Measurements from ENCODE around the gene APMAP. TPM values are rescaled to one million over a fixed set of nuclear protein-coding genes. Genes with fewer than 3 reads are reported as not detected.

Gene APMAP
- total RNA-seq, 2 donors from 2014 or later = 38.4 to 44.0 TPM

DNA sequence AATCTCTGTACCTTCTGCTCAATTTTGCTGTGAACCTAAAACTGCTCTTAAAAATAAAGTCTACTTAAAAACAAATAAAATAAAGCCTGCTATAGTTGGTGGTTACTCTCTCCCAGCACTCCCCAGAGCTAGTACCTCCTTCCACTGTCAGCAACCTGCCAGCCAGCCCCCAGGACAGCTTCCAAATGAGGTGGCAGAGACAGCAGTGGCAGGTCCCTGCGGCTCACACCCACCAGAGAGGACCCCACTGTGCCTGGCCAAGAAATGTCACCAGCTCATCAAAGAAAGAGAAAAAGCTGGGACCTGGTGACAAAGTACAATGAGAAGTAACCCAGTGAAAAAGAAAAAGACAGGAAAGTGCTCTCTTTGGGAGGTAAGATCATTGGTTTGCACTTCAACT lies 15.2 kb downstream of the APMAP start:
- H3K4me3 ChIP-seq = no peak overlapping the region
- TF ChIP-seq, protein P1, sequence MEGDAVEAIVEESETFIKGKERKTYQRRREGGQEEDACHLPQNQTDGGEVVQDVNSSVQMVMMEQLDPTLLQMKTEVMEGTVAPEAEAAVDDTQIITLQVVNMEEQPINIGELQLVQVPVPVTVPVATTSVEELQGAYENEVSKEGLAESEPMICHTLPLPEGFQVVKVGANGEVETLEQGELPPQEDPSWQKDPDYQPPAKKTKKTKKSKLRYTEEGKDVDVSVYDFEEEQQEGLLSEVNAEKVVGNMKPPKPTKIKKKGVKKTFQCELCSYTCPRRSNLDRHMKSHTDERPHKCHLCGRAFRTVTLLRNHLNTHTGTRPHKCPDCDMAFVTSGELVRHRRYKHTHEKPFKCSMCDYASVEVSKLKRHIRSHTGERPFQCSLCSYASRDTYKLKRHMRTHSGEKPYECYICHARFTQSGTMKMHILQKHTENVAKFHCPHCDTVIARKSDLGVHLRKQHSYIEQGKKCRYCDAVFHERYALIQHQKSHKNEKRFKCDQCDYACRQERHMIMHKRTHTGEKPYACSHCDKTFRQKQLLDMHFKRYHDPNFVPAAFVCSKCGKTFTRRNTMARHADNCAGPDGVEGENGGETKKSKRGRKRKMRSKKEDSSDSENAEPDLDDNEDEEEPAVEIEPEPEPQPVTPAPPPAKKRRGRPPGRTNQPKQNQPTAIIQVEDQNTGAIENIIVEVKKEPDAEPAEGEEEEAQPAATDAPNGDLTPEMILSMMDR (IDR thresholded peaks at IDR 0.05) = no peak
- no peak for ATAC-seq (ENCODE audit: insufficient number of reproducible peaks, low FRiP score, low read depth)
- H3K36me3 ChIP-seq = peaks cover 17% of the 10 kb centered on the region
- no peaks in the 10 kb centered on the region for H3K4me1 ChIP-seq (ENCODE audit: control insufficient read depth in 1 of 2, low read depth in 2 of 2)
- H3K27ac ChIP-seq = no peak overlapping the region
- no peak for DNase-seq (ENCODE audit: low spot score)
- no peaks in the 10 kb centered on the region for H3K27me3 ChIP-seq (replicated peaks; ENCODE audit: insufficient read depth)
- no peaks in the 10 kb centered on the region for H3K9me3 ChIP-seq

DNA sequence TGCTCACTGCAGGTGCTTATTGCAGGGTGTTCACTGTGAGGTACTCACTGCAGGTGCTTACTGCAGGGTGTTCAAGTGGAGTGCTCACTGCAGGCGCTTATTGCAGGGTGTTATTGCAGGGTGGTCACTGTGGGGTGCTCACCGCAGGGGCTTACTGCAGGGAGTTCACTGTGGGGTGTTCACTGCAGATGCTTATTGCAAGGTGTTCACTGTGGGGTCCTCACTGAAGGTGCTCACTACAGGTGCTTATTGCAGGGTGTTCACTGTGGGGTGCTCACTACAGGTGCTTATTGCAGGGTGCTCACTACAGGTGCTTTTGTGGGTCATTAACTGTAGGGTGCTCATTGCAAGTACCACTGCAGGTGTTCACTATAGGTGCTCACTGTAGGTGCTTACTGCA lies 20.2 kb downstream of the APMAP start:
- ATAC-seq (ENCODE audit: insufficient number of reproducible peaks, low FRiP score, low read depth) (no peak), DNase-seq (ENCODE audit: low spot score) (no peak)
- Histone ChIP-seq H3K27ac (no peak overlapping the region), H3K4me1 (ENCODE audit: control insufficient read depth in 1 of 2, low read depth in 2 of 2) (no peaks in the 10 kb centered on the region), H3K27me3 (replicated peaks; ENCODE audit: insufficient read depth) (no peaks in the 10 kb centered on the region), H3K36me3 (peaks cover 50% of the 10 kb centered on the region), H3K9me3 (no peaks in the 10 kb centered on the region), H3K4me3 (no peak overlapping the region)
- TF ChIP-seq, protein P1 (IDR thresholded peaks at IDR 0.05) = no peak

DNA sequence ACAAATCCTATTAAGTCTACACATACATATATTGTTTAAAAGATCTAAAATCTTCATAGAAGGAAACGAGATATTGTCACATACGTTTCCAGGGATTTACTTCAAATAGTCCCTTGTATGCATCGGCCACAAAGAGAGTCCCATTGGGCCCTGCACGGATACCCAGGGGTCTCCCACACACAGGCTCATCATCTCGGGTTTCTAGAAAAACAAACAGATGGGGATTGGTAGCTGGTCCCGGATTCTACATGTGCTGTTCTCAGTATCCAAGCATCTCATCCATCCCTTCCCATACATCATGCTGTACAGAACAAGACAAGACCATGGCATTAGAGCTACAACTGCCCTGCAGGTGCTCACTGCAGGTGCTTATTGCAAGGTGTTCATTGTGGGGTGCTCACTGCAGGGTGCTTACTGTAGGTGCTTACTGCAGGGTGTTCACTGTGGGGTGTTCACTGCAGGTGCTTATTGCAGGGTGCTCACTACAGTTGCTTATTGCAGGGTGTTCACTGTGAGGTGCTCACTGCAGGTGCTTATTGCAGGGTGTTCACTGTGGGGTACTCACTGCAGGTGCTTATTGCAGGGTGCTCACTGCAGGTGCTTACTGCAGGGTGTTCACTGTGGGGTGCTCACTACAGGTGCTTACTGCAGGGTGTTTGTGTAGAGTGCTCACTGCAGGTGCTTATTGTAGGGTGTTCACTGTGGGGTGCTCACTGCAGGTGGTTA lies 21.0 kb downstream of the APMAP start:
- Histone ChIP-seq H3K4me3 (no peak overlapping the region), H3K27ac (no peak overlapping the region), H3K4me1 (ENCODE audit: control insufficient read depth in 1 of 2, low read depth in 2 of 2) (no peaks in the 10 kb centered on the region), H3K27me3 (replicated peaks; ENCODE audit: insufficient read depth) (no peaks in the 10 kb centered on the region), H3K36me3 (peaks cover 51% of the 10 kb centered on the region), H3K9me3 (no peaks in the 10 kb centered on the region)
- DNase-seq (ENCODE audit: low spot score) (no peak), ATAC-seq (ENCODE audit: insufficient number of reproducible peaks, low FRiP score, low read depth) (no peak)
- TF ChIP-seq, protein P1 (IDR thresholded peaks at IDR 0.05) = no peak

DNA sequence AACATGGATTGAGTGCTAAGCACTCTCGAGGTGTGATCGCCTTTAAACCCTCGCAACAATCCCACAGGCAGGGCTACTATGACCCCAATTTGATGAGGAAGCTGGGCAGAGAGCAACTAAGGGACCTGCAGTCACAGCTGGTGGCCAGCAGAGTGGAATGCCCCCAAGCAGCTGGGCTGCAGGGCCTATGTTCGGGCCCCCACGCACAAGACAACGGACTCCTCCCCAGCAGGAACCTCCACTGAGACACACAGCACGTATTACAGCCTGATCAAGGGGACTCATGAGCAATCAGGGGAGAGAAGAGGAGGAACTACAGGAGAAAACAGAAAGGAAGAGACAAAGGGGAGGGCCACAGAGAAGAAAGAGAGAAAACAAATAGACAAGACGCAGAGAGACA lies 21.8 kb downstream of the APMAP start:
- no peak for ATAC-seq (ENCODE audit: insufficient number of reproducible peaks, low FRiP score, low read depth)
- DNase-seq (ENCODE audit: low spot score) = no peak
- Histone ChIP-seq H3K27ac (no peak overlapping the region), H3K4me1 (ENCODE audit: control insufficient read depth in 1 of 2, low read depth in 2 of 2) (no peaks in the 10 kb centered on the region), H3K4me3 (no peak overlapping the region), H3K36me3 (peaks cover 51% of the 10 kb centered on the region), H3K9me3 (no peaks in the 10 kb centered on the region), H3K27me3 (replicated peaks; ENCODE audit: insufficient read depth) (no peaks in the 10 kb centered on the region)
- TF ChIP-seq, protein P1 (IDR thresholded peaks at IDR 0.05) = no peak

DNA sequence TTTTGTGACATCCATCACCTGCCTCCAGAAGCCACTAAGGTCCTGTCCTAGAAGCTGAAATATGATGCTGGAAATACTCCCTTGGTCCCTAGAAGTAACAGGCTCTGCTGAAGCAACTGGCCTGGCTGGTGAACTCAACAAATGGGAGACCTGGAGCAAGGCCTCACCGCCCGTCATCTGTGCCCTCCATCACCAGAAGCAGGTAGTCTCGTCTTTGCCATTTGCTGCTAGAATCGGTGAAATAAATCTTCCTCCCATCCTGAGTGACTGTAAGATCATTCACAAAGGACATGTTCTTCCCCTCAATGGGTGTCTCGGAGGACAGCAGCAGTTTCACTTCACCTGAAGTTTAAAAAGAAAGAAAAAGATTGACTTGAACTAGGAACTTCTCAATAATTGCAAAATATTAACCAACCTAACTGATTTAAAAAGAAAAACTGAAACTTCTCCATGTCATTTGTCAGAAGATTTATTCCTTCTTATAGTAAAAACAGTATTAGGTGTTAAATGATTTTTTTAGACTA lies 22.5 kb downstream of the APMAP start:
- Histone ChIP-seq H3K9me3 (no peaks in the 10 kb centered on the region), H3K36me3 (peaks cover 54% of the 10 kb centered on the region), H3K27me3 (replicated peaks; ENCODE audit: insufficient read depth) (no peaks in the 10 kb centered on the region), H3K4me1 (ENCODE audit: control insufficient read depth in 1 of 2, low read depth in 2 of 2) (no peaks in the 10 kb centered on the region), H3K27ac (no peak overlapping the region), H3K4me3 (no peak overlapping the region)
- TF ChIP-seq, protein P1 (IDR thresholded peaks at IDR 0.05) = no peak
- ATAC-seq (ENCODE audit: insufficient number of reproducible peaks, low FRiP score, low read depth) = no peak
- no peak for DNase-seq (ENCODE audit: low spot score)
